CD4-positive, alpha-beta T cell treated with Interleukin-10 for 1 hour (primary cell): ENCODE results near the gene MDN1.
"Not testable (repeated sequence)": the region's sequence is repeated elsewhere in the genome, so short reads cannot be mapped to it uniquely, and the experiment has no call there.

Experiments used
- DNase-seq: peaks from one replicate; pipeline ENCODE4 v3.0.0-alpha.2; 2020

The MDN1 gene

GRCh38 chr6:89768324-89768723 is 51.3 kb downstream of the MDN1 start:
- DNase-seq, result no peak

DNA sequence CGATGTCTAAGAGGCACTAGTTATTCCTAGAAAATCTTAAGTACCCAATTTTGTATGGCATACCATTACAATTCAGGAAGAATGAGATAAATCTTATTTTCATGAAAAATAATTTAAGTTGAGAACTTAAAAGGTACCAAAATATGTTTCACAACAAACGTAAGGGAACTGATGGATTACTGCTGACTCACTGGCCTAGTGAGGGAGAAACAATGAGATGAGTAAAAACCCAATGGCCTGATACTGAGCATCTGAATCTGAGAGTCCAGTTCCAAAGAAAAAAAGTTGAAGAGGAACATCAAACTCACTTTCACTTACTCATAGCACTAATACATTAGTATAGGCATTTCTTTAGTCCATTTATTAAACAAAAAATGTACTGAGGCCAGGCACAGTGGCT is 56.0 kb downstream of the MDN1 start:
- DNase-seq, result no peak

DNA sequence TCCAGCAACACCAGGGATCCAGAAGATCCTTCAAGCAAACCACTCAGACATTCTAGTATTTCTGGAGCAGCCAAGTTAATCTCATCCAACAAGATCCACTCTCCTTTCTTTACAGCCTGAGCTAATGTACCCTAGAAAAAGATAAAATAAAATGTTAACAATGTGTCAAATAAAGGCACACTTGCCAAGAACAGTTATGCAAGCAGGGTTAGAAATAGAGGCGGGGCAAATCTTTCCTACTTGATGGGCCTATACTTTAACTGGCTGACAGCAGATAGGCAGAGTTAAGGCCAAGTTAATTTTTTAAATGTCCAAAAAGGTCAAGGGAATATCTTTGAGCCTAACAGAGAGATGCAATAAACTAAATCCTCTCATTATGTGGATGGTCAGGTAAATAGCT is 60.8 kb downstream of the MDN1 start:
- no peak for DNase-seq

GRCh38 chr6:89750338-89750737 is 69.3 kb downstream of the MDN1 start:
- DNase-seq, result no peak

GRCh38 chr6:89749918-89750317 is 69.7 kb downstream of the MDN1 start:
- no peak for DNase-seq

DNA sequence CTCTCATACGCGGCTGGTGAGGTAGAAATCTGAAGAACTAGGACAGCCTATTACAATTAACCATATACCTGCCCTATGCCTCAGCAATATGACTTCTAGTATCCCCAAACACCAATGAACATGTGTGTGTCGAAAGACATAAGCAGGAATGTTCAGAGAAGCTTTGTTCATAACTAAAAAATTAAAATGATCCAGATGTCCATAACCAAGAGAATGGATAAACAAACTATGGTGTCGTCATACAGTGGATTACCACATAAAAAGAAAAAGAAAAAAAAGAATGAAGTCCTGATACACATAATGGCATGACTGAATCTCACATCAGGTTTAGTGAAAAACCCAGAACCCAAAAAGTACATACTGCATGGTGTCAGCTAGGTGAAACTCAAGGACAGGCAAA is 73.9 kb downstream of the MDN1 start:
- no peak for DNase-seq

DNA sequence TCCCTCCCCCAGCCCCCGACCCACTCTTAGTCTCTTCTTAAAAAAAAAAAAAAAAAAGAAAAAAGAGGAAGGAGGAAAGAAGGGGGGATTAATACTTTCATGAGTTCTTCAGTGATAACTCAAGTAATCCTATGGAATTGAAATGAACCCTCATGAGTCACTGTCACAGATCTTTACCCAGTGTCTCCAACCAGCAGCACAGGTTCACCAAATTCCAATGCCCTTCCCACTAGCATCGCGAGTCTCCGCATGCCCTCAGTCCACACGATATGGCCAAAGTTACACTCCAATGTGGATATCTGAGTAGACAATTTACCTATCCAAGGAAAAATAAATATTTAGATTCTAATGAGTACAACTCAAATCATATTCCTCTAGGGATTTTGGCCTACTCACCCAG is 74.5 kb downstream of the MDN1 start:
- no peak for DNase-seq

DNA sequence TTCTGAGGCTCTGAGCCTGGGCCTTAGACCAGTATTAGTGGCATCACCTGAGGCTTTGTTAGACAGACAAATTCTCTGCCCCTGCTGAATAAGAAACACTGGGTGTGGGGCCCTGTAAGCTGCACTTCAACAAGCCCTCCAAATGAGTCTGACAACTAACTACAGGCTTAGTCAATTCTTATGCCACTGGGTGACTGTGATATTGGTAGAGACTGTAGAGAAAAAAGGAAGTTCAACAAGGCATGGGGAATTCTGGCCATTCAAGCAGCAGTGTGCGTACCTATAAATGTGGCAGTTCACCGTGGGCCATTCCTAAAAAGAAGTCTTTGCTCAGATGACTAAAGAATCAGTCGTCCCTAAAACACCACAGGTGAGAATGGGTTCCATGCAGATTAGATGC is 82.7 kb downstream of the MDN1 start:
- no peak for DNase-seq

DNA sequence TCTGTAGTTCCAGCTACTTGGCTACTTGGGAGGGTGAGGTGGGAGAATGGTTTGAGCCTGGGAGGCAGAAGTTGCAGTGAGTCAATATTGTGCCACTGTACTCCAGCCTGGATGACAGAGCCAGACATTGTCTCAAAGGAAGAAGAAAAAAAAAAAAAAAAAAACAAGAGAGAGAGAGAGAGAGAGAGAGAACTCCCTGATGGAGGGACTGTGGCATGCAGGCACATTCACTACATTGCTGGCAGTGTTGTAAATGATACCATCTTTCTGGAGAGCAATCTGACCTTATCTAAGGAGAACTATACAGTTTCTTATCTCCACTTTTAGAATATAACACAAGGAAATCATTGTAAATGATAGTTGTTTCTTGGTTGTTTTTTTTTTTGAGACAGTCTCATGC is 85.1 kb downstream of the MDN1 start:
- DNase-seq, result no peak

GRCh38 chr6:89731924-89732567 is 87.5 kb downstream of the MDN1 start:
- no peak for DNase-seq

DNA sequence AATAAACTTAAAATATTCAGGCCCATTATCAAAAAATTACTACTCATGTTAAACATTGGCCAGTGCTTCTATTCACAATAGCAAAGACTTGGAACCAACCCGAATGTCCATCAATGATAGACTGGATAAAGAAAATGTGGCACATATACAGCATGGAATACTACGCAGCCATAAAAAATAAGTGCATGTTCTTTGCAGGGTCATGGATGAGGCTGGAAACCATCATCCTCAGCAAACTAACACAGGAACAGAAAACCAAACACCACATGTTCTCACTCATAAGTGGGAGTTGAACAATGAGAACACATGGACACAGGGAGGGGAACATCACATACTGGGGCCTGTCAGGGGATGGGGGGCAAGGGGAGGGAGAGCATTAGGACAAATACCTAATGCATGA is 88.3 kb downstream of the MDN1 start:
- DNase-seq, result not testable (repeated sequence)

DNA sequence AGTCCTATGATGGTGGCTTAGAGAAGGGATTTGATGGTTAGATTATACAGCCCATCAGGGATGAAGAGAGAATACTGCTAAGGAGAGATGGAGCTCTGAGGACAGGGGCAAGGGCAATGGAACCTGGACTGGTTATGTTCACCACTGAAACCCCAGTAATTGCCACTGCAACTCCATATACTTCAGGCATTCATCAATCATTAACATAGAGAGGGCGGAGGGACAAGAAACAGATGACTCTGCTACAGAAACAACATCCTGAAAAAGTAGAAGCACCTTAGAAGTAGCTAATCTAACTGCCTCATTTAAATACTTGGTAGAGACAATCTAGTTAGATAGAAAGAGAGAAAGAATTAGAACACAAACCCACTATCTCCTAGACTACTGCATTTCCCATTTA is 89.8 kb downstream of the MDN1 start:
- DNase-seq, result no peak

DNA sequence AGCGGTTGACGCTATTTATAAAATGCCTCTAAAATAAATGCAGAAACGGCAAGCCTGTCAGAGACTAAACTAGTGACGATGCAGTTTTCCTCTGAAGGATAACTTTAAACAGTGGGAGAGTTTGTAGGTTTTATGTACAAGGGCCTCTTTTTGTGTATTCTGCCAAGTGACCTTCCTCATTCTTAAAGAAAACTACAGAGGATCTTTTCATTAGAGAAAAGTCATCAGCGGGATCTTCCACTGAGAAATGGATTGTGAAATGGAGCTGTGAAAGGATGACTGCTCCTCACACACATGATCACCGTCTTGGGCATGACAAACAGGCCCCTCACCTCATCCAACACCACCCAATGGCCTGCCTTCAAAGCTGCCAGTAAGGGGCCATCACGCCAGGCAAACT is 92.1 kb downstream of the MDN1 start:
- no peak for DNase-seq

GRCh38 chr6:89724981-89725380 is 94.6 kb downstream of the MDN1 start:
- no peak for DNase-seq

GRCh38 chr6:89723046-89723445 is 96.5 kb downstream of the MDN1 start:
- DNase-seq, result no peak

DNA sequence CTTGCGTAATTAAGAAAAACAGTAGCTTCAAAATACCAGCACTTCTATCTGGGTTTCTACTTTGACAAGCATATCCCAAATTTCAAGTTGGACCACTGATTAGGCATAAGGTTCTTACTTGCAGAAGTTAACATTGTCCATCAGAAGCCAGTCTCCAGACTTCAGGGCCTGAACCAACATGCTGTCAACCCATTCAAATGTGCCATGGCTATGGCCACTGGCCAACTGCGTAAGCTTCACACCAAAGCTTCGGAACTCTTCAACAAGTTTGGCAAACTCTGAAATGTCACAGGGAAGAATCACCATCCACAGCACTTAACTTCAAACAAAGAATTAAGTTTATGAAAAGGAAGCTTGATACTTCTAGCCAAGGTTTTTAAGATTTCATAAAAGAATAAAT is 103.1 kb downstream of the MDN1 start:
- no peak for DNase-seq

DNA sequence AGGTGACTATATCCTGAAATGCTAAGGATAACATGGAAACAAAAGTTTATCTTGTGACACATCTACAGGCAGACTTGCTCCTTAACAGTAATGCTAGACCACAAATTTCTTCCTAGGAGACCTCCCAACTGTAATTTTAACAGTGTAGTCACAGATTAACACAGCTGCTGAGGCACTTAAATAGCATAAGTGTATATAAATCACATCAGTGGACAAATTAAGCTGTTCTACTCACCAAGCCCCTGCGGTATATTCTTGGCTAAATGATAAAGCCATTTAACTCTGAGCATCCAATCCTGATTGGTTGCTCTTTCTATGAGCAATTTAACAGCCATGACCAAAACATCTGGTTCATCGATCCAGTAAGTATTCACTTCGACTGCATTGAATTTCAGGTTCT is 107.8 kb downstream of the MDN1 start:
- no peak for DNase-seq

DNA sequence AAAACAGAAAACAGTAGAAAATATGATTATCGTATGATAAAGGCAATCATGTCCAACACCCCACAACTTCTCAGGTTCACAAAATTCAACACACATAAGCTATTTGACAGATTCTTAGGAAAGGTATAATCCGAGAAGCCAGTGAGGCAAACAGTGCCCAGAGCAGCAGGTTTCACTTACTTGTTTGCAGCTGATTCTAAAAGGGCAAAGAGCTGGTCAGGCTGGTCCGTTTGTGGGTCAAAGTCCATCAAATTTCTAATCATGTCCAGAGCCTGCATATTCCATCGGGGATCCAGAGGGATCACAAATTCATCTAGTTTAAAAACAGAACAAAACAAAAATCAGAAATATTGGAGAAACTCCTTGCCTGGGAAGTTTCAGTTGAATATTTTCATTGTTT is 111.3 kb downstream of the MDN1 start:
- DNase-seq, result no peak

DNA sequence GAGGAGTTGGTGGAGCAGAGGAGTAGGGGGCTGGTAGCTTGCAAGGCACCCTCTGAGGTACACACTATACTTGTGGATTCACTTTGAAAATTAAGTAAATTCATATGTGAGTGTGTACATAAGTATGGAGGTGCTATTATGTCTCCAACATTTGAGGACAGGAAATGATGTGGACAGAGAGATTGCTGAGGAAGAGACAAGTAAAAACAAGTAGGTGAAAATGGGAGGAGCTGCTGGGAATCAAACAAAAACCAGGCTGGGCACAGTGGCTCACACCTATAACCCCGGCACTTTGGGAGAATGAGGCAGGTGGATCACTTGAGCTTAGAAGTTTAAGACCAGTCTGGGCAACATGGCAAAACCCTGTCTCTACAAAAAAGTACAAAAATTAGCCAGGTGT is 111.8 kb downstream of the MDN1 start:
- DNase-seq, result no peak

DNA sequence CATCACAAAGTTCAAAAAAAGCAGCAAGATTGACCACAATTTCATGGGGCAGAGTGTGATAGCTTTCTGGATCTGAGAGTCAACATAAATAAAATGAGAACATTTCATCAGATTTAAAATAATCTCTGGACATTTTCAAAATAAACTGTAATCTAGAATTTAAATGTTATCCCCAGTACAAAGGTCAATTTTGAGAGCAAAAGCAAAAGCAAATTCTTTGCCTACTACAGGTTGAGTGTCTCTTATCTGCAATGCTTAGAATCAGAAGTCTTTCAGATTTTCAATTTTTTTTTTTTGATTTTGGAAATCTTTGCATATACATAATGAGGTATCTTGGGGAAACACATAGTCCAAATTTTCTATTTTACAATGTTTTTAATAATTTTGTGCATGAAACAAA is 113.5 kb downstream of the MDN1 start:
- DNase-seq, result no peak

GRCh38 chr6:89703292-89703691 is 116.3 kb downstream of the MDN1 start:
- no peak for DNase-seq

- no peak for DNase-seq
Observed at GRCh38 chr6:89702349-89702748, 117.2 kb downstream of the MDN1 start.

DNA sequence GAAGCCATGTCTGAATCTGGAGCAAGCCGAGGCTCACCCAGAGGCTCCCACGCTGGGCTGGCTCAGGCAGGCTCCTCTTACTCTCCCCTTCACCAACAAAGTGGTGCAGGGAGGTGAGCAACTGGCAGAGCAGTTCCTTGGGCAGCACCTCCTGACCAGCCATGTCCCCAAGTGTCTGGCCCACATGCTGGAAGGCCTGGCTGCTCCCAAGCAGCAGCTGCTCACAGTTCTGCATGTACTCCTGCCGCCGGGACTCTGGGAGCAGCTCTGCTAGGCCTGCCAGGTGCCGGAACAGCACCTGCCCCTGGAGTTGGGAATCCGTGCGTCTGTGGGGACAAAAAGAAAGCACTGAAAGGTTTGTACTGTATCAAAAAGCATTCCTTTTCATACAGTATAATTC is 123.9 kb downstream of the MDN1 start:
- DNase-seq, result no peak

DNA sequence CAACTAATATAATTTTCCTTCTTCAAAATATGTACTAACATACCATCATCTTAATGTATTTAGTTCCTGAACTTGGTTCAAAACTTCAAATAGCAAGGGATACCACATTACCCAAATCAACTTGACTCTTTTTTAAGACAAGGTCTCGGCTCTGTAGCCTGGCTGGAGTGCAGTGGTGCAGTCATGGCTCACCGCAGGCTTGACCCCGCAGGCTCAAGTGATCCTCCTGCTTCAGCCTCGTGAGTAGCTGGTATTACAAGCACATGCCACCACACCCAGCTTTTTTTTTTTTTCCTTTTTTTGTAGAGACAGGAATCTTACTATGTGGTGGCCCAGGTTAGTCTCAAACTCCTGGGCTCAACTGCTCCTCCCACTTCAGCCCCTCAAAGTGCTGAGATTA is 125.2 kb downstream of the MDN1 start:
- DNase-seq, result no peak

- no peak for DNase-seq
Observed at GRCh38 chr6:89693207-89693606, 126.4 kb downstream of the MDN1 start.

DNA sequence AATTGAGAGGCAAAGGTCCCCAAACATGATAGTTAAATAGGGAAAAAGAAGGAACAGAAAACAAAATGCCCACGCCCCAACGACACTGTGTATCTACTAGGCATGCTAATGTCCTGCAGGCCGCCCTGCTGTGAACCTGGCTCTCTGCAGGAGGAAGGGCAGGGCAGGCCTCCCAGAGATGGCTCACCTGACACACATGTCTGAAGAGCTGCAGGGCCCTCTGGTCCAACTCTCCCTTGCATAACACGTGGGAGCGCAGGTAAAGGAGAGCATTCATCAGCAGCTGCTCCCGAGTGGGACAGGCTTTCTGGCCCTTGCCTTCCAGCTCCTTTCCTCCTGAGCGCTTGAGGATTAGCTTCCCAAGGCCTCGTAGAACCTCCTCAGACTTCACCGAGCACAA is 127.3 kb downstream of the MDN1 start:
- DNase-seq, result no peak
